H7 (cell line): ENCODE data around the gene KIAA0232. TPM values are rescaled to one million over a fixed set of nuclear protein-coding genes. Genes with fewer than 3 reads are reported as not detected.

Source experiments
- DNase-seq: peaks from one replicate; pipeline ENCODE4 v3.0.0; 2012
- H3K27me3 ChIP-seq: 2 replicates; pipeline ENCODE4 v1.6.0; 2011; ENCODE audit warnings: mild to moderate bottlenecking, low read length; ENCODE audit not compliant: control insufficient read depth, insufficient read depth
- H3K36me3 ChIP-seq: replicated peaks from 2 replicates; pipeline ENCODE4 v1.5.1; 2011; ENCODE audit warnings: low read length; ENCODE audit not compliant: control insufficient read depth, insufficient read depth
- H3K4me3 ChIP-seq: 2 replicates; pipeline ENCODE4 v1.5.1; 2011; ENCODE audit warnings: low read depth, mild to moderate bottlenecking, control low read depth, low read length, moderate library complexity; ENCODE audit not compliant: insufficient read depth
- total RNA-seq: library from RNA; depleted of rRNA; stranded (reverse); fragments of >200 nt; shearing (Covaris generic); gene quantifications from 2 replicates; pipeline ENCODE4 v1.2.3, GENCODE V29; 2014

Gene KIAA0232
- total RNA-seq, 1 experiment from 2014 or later: 11.5 TPM

DNA sequence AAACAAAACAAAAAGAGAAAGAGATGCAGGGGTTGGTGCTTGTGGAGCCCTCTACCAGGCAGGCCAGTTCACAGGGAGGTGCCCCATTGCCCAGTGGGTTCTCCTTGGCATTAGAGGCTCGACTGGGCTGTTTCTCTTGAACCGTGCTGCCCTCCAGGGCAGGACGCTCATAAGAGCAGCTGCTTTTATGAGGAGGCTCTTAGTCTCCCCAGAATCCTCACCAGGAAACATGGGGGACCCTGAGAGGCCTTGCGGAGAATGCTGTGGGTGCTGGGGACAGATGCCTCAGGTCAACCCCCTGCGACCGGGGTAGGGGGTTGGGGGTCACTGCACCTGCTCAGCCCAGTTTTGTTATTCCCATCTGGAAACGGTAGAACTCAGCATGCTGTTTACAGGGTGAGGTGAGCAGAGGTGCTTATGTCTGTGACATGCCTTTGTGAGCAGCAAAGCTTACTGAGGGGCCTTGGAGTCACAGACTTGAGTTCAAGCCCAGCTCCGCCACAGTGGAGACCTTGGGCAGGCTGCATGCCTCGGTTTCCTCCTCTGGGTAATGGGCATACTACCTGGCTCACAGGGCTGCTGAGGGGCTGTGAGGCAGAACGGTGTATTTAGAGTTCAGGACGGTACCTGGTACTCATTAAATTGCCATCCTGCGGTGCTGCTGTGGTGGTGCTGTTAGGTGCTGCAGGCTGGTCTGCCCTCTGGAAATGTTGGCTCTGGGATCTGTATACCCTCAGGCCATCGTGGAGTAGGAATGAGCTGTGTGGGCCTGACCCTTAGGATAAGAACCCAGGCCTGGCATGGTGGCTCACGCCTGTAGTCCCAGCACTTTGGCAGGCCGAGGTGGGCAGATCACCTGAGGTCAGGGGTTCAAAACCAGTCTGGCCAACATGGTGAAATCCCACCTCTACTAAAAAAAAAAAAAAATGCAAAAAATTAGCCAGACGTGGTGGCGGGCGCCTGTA lies 132.8 kb downstream of the KIAA0232 start:
- Histone ChIP-seq H3K4me3 (no peak overlapping the region), H3K27me3 (peaks cover 3% of the 10 kb centered on the region), H3K36me3 (no peaks in the 10 kb centered on the region)
- DNase-seq: no peak

DNA sequence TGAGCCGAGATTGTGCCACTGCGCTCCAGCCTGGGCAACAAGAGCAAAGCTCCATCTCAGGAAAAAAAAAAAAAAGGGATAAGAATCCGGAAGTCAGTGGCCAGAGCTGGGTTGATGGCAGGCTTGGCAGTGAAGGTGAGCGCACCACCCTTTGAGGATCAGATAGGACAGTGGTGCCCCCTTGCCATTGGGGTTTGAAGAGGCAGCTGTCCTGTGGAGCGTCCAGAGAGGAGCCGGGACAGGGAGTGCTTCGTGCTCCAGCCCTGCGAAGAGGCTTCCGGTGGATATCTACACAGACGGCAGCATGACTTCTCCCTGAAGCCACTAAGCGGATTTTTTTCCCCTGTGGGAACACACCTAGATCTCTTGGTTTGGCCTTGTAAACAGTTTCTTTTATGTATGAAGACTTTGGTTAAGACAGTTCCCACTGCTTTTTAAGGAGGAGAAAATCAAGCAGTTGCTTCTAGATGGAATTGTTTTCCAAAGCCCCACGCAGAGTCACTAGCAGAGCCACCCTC lies 133.6 kb downstream of the KIAA0232 start:
- no peak overlapping the region for H3K4me3 ChIP-seq
- no peak for DNase-seq
- no peaks in the 10 kb centered on the region for H3K36me3 ChIP-seq
- H3K27me3 ChIP-seq: no peaks in the 10 kb centered on the region

DNA sequence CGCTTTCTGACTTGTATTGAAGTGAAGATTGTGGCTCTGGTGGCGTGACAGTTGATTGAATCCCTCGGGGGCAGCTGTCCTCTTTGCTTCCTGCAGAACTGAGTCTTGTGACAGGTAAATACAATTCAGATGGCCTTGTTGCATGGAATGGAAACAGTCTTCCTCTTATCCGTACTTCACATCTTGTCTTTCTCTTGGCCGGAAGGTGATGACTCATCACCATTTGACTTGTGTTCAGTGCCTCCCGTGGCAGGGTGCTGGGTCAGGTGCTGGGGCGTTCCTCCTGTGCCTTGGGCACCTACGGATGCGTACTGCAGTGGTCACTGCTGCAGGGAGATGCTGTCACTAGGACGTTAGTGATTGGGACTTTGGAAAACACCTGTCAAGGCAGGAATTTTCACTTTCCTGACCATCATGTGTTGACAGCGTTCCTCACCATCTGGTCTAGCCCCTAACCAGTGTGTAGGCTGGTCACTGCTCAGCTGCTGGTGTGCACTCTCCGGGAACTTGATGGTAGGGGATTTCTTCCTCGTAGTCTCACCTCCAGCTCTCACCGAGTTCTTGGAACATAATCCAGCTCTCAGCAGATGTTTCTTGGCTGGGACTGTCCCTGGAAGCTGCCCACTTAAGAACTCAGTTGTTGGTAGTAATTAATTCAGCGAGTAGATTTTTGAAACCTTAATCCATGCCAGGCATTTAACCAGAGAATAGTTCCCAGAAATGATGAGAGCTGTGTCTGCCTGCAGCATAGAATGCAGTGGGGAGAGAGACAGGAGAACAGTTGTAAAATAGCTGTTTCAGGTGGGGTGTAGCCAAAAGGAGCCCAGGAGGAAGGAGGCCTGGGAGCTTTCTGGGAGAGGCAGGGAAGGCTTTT lies 134.3 kb downstream of the KIAA0232 start:
- H3K36me3 ChIP-seq: no peaks in the 10 kb centered on the region
- no peak for DNase-seq
- H3K27me3 ChIP-seq: no peaks in the 10 kb centered on the region
- H3K4me3 ChIP-seq: no peak overlapping the region

DNA sequence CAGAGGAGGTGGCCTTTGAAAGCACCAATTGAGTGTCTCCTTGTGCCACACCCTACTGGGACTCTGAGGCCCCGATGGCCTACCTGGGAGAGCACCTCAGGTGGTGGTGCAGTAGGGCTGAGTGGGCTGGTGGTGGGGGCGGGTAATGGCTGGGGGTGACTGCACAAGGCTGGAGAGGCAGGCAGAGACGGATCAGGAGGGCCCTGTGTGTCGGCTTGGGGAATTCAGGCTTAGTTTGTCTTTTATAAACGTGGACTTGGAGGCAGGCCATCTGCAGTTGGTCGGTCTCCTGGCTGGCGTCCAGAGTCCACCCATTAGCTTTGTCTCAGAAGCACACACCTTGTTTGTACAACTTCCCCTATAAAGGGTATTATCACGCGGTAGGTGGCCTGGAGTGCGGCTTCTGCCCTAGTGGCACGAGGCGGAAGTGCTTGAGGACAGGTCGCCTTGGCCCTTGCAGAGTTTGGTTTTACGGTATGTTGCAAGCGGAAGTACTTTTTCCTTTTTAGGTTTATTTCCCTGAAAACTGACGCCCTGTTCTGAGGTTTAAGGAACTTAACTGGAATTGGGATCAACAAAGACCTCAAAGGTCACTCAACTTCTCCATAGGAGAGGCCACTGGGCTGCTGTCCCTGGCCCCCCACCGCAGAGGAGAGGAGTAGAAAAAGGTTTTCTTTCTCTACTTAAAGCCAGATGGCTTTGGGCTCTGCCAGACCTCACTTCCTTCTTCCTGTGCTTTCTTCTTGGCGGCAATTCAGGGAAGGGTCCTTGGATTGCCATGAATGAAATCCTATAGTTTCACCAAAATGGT lies 135.1 kb downstream of the KIAA0232 start:
- DNase-seq: peak; percentile 73

DNA sequence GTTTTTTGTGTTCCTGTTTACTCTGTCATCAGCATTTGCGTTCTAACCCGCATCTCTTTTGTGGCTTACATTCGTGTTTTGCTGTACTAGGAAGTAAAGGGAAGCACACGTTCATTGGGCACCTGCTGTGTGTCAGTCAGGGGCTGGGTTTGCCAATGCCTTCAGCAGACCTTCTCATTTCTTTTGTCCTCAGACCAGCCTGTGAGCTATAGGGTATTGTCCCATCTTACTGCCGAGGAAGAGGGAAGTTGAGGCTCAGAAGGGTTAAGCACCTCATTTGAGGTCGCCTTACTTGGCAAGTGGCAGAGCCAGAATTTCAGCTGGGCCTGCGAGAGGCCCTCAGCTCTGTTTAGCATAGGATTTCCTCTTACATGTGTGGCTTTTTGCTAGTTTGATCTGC lies 135.8 kb downstream of the KIAA0232 start:
- Histone ChIP-seq H3K36me3 (no peaks in the 10 kb centered on the region), H3K27me3 (no peaks in the 10 kb centered on the region), H3K4me3 (no peak overlapping the region)
- DNase-seq: no peak

More for the DNA sequence above, 135.1 kb downstream of the KIAA0232 start:
- no peak overlapping the region for H3K4me3 ChIP-seq
- no peaks in the 10 kb centered on the region for H3K36me3 ChIP-seq
- H3K27me3 ChIP-seq: no peaks in the 10 kb centered on the region

DNA sequence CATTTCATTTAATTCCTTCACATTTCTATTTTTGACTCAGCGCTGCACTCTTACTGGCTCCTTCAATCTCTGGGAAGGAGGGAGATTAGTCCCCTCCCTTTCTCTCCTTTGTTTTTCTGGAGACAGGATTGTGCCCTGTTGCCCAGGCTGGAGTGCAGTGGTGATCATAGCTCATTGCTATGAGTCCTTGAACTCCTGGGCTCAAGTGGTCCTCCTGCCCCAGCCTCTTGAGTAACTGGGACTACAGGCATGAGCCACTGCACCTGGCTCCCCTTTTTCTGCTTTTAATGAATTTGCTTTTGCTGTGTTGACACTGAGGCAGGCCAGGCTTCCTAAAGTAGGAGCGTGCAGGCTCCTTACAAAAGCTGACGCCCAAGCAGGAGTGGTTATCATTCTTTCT lies 137.6 kb downstream of the KIAA0232 start:
- H3K27me3 ChIP-seq: no peaks in the 10 kb centered on the region
- no peak overlapping the region for H3K4me3 ChIP-seq
- DNase-seq: no peak
- H3K36me3 ChIP-seq: peaks cover 6% of the 10 kb centered on the region

DNA sequence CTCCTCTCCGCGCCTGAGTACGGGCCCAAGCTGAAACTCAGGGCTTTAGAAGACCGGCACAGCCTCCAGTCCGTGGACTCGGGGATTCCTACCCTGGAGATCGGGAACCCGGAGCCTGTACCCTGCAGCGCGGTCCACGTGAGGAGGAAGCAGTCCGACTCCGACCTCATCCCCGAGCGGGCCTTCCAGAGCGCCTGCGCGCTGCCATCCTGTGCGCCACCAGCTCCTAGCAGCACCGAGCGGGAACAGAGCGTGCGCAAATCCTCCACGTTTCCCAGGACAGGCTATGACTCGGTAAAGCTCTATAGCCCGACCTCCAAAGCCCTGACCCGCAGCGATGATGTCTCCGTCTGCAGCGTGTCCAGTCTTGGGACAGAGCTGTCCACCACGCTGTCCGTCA lies 141.0 kb downstream of the KIAA0232 start:
- no peak for DNase-seq
- no peaks in the 10 kb centered on the region for H3K27me3 ChIP-seq
- no peak overlapping the region for H3K4me3 ChIP-seq
- peaks cover 6% of the 10 kb centered on the region for H3K36me3 ChIP-seq

DNA sequence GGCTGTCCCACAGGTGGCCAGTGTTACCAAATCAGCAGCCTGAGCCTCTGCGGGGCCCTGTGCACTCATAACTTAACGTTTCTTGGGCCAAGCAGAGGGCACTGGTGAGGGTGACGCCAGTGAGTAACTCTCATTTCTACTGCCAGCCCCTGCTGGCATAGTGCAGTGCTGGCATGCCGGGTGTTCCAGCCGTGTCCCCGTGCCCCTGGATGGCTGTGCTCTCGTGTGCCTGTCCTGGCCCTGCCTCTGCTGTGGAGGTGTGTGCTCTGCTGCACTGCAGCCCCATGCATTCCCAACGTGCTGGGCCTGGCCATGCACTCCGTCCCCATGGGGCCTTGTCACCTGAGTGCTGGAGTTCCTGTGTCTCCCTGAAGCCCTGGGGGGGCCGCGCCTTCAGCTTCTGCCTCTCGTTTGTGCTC lies 141.8 kb downstream of the KIAA0232 start:
- no peak overlapping the region for H3K4me3 ChIP-seq
- peaks cover 6% of the 10 kb centered on the region for H3K36me3 ChIP-seq
- DNase-seq: no peak
- no peaks in the 10 kb centered on the region for H3K27me3 ChIP-seq

DNA sequence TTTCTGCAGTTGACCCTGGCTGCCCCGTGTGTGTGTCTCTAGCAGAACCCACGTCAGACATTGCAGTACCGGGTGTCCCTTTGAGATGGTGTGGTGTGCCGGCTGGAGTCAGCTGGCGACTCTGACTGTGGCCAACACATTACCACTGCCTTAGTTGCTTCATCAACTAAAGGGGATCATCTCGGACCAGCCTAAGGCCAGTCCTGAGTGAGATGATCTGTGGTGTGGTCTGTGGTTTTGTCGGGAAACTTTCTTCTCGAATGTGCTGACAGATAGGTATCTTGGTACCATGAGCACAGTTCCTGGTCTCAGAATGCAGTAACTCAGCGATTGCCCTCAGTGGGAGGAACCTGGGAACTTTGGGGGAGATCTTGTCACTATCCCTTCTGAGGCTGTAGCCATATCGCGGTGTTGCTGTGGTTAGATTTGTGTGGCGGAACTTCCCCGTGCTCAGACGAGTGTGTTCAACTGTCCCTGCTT lies 142.9 kb downstream of the KIAA0232 start:
- Histone ChIP-seq H3K4me3 (no peak overlapping the region), H3K27me3 (no peaks in the 10 kb centered on the region), H3K36me3 (peaks cover 6% of the 10 kb centered on the region)
- no peak for DNase-seq

DNA sequence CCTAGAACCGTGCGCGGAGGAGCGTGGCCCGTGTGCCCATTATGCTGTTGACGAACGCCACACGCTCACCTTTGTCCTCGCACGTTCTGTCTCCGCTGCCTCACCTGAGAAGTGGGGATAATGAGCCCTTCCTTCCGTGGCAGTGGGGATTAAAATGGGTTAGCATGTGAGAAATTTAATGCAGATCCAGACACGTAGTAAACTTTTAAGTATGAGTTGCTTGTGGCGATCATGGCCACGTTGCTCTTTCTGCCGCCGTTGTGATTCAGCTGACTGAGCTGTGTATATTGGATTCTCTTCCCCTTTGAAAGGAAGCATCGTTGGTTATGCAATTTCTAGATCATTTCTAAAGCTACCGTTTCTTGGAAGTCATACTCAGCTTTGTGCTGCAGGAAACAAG lies 143.6 kb downstream of the KIAA0232 start:
- no peak for DNase-seq
- Histone ChIP-seq H3K36me3 (peaks cover 6% of the 10 kb centered on the region), H3K4me3 (no peak overlapping the region), H3K27me3 (no peaks in the 10 kb centered on the region)

DNA sequence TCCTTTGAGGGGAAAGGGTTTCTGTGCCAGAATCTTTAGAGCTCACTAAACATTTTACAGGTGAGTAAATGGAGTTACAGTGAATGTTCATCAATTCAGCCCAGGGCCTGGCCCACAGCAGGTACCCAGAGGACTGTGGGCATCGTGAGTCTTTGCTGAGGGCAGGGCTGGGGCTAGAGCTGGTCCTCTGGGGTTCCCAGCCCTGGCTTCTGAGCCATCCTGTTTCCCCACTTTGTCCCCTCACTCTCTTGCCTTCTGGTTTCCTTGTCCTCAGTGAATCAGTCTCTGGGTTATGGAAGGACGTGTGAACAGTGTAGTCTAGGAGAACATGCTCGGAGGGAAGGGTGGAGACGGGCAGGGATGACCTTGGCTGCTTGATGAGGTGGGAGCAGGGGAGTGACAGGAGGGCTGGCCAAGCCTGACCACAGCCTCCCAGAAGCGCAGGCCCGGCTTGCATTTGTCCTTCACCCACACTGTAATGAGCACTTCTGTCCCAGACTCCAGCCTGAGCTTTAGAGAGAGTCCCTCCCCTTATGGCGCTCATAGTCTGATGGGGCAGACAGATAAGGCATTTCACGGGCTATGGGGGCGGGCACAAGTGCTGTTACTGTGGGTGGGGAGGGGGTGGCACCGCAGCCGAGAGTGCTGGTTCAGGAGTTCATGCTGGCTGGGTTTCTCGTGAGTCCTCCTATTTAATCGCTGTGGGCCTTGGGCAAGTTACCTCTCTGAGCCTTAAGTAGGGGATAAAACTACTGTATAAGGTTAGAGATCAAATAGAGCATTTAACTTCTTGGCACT lies 144.4 kb downstream of the KIAA0232 start:
- DNase-seq: no peak
- H3K36me3 ChIP-seq: peaks cover 6% of the 10 kb centered on the region
- H3K27me3 ChIP-seq: no peaks in the 10 kb centered on the region
- no peak overlapping the region for H3K4me3 ChIP-seq

DNA sequence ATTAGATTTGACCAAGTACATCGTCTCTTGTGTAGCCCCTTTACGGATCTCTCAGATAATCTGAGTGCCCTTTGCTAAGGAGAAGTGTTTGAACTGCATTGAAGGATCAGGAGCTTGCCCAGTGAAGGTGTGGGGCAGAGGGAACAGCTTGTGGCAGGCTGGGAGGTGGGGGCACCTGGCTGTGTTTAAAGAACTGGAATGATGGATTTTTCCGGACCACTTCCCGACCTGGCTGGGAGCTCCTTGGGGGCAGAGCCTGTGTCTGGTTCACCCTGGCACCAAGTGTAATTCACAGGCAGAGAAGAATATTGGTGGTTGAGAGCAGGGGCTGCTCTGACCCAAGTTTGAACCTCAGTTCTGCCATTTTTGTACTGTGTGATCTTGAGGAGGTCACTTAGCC lies 145.6 kb downstream of the KIAA0232 start:
- peaks cover 6% of the 10 kb centered on the region for H3K36me3 ChIP-seq
- no peak for DNase-seq
- no peak overlapping the region for H3K4me3 ChIP-seq
- H3K27me3 ChIP-seq: no peaks in the 10 kb centered on the region

DNA sequence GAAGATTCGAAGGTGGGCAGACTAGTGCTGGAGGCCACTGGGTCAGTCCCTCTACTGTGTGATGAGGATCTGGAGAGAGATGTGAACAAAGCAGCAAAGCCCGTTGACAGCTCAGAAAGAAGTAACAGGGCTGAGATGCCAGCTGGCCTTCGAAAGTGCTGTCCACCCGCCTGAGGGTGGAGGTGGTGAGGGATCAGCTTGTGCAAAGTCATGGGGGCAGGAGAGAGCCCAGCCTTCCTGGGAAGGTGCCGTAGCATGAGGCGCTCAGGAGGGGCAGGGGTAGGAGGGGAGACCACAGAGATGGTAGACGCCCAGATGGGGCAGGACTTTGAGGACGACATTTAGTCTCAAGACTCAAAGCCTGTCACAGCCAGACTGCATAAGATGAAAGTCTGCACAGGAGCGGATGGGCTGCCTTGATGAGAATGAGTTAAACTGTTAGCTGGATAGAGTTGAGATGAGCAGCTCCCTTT lies 146.8 kb downstream of the KIAA0232 start:
- no peaks in the 10 kb centered on the region; the same call in 1 of the 2 replicates for H3K36me3 ChIP-seq
- no peak for DNase-seq
- no peak overlapping the region for H3K4me3 ChIP-seq
- no peaks in the 10 kb centered on the region for H3K27me3 ChIP-seq
